ENCODE data around the gene UGT1A8.
"Not testable (repeated sequence)": the region's sequence is repeated elsewhere in the genome, so short reads cannot be mapped to it uniquely, and the experiment has no call there.

The UGT1A8 gene

GRCh38 chr2:233736868-233737653 is 119.6 kb downstream of the UGT1A8 start:
- not testable (repeated sequence) for DNase-seq

- DNase-seq, result no peak
These were observed 123.4 kb downstream of the UGT1A8 start for GRCh38 chr2:233740870-233741269.

- no peak for DNase-seq
These were observed 126.2 kb downstream of the UGT1A8 start for GRCh38 chr2:233743464-233744259.

GRCh38 chr2:233745073-233745755 is 127.8 kb downstream of the UGT1A8 start:
- no peak for DNase-seq

- not testable (repeated sequence) for DNase-seq
These were observed 128.4 kb downstream of the UGT1A8 start for GRCh38 chr2:233745838-233746237.

- DNase-seq, result no peak
These were observed 129.2 kb downstream of the UGT1A8 start for GRCh38 chr2:233746475-233747282.

GRCh38 chr2:233747283-233747544 is 129.8 kb downstream of the UGT1A8 start:
- no peak for DNase-seq

GRCh38 chr2:233750689-233751088 is 133.3 kb downstream of the UGT1A8 start:
- DNase-seq, result not testable (repeated sequence)

GRCh38 chr2:233751212-233752009 is 134.0 kb downstream of the UGT1A8 start:
- not testable (repeated sequence) for DNase-seq

- DNase-seq, result no peak
These were observed 137.6 kb downstream of the UGT1A8 start for GRCh38 chr2:233754872-233755611.

GRCh38 chr2:233756429-233757081 is 139.1 kb downstream of the UGT1A8 start:
- DNase-seq, result no peak

- no peak for DNase-seq
These were observed 140.7 kb downstream of the UGT1A8 start for GRCh38 chr2:233758141-233758540.

GRCh38 chr2:233758849-233759248 is 141.4 kb downstream of the UGT1A8 start:
- no peak for DNase-seq

- DNase-seq, result no peak
These were observed 142.6 kb downstream of the UGT1A8 start, which contains the start of gene UGT1A1 for GRCh38 chr2:233760043-233760442. Gene UGT1A1, plus strand, starts transcription at chr2:233760270. Its CDS starts 18 bp downstream, at chr2:233760288.

GRCh38 chr2:233761040-233761769 is 143.8 kb downstream of the UGT1A8 start:
- no peak for DNase-seq

GRCh38 chr2:233764264-233764663 is 146.8 kb downstream of the UGT1A8 start:
- DNase-seq, result no peak

- no peak for DNase-seq
These were observed 147.3 kb downstream of the UGT1A8 start for GRCh38 chr2:233764761-233765160.

- no peak for DNase-seq
These were observed 149.0 kb downstream of the UGT1A8 start for GRCh38 chr2:233766416-233766815.

- DNase-seq, result no peak
These were observed 150.6 kb downstream of the UGT1A8 start for GRCh38 chr2:233768076-233768475.

- no peak for DNase-seq
These were observed 151.8 kb downstream of the UGT1A8 start for GRCh38 chr2:233769260-233769659.
